Nucleus accumbens (tissue), 56 donors: ENCODE results near the gene NEK7.
A peak's percentile ranks its signal among the peaks of the same experiment; 100 is the strongest.
"Not testable (repeated sequence)": the region's sequence is repeated elsewhere in the genome, so short reads cannot be mapped to it uniquely, and the experiment has no call there.

Source experiments
- DNase-seq, 56 donors: peaks; one replicate each; lab custom pipeline; 2025; lab: John Stamatoyannopoulos, UW

Gene NEK7

DNA sequence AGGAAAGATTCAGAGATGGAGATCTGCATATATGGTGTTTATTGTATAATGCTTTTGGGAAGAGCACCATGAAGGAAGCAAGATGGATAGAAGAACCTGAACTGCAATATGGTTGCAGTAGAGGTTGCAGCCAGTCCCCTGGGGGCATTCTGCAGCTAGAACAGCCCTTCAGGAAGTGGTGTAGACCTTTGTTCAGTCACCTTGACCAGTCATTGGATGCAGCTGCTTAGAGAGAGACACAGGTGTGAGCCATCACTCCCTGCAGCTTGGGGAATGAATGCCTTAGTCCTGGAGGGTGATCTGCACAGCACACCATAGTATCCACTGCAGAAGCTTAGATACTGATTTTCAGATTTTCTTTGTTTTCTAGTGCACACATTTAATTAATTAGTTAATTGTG is 42.3 kb downstream of the NEK7 start:
- DNase-seq = no peak

DNA sequence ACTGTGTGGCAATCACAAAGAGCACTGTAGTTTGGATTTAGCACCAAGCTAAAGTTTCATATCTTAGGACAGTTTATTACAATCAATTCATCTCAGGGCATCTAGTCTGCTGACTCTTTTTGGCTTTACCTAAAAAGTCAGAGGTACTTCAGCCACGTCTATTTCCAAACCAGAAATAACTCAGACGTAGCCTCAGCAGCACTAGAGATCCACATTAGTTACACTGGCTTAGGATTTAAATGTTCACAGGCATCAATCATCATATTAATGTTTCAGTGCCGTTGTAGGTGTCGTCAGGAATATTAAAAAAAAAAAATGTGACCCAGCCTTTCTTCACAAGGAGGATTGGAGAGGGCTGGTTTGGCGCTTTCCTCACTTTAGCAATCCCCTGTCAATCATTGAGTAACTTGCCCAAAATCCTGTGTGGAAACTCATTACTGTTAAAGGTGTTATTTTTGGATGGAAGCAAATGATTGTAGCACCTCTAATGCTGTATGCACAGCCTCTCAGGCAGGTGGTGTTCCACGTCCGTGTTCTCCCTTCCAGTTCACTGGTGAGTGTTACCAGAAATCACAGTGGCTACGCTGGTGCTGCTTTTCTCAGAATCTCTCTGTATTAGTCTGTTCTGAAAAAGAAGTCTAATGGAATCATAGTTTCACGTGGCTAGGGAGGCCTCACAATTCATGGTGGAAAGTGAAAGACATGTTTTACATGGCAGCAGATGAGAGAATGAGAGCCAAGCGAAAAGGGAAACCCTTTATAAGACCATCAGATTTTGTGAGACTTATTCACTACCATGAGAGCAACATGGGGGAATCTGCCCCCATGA is 45.4 kb downstream of the NEK7 start:
- no peak for DNase-seq

DNA sequence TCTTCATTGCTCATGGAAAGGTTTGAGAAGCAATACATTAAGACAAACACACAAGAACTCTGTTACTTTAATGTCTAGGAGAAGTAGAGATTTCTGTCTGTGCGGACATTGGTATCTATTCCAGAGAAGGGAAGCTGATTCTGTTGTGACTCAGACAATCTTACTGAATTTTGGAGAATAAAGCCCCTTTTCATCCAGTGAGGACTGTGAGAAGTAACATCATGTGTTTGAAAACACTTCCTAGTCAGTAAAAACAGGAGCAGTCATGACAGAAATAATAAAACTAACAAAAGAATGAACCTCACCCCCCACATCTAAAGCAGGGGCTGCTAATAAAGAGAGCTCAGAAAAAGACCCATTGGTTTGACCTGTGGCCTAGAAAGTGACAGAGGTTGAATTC is 46.6 kb downstream of the NEK7 start:
- no peak for DNase-seq

DNA sequence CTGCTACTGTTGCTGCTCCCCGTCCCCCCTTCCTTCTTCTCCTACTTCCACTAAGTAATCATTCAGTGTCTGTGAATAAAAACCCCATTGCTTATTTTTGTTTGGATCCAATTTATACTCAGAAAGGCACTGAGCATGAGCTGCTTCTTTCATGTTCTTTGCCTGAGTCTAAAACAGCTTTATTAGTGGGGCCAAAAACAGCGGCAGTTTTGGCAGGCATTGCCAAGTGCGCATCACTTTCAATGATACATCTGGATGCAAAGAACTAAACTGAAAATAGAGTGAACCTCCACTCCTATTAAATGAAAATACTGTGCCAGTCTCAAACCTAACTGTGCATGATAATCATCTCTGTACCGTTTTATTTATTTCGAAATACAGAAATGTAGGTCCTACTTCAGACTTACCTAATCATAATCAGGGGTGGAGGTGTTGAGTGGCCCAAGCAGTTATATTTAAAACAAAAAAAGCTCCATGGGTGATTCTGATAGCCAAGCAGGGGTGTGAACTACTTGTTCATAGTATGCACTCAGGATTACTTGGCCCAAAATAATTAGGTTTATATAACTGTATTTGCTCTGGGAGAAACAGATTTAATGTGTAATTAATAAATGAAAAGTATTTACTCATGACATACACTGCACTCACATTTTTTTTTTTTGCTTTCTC is 48.4 kb downstream of the NEK7 start:
- peak in 5 of 56 donors; percentile 3 to 37 (median 5) for DNase-seq

DNA sequence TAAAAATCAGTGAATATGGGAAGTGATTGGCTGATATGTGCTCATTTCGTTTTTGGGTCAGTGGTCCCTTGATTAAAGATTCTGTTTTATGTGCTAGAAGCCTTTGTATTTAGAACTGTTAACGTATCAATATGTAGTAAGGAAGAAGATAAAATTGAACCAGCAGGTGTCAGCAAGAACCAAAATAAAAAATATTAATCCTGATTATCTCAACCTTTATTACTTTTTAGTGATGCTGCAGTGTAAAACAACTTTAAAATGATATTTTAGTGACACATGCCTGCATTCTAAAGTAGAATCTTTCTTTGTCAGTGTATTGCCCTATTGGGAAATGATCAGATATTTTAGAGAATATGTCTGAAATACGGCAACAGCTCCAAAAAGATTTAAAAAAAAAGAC is 49.5 kb downstream of the NEK7 start:
- DNase-seq = no peak

DNA sequence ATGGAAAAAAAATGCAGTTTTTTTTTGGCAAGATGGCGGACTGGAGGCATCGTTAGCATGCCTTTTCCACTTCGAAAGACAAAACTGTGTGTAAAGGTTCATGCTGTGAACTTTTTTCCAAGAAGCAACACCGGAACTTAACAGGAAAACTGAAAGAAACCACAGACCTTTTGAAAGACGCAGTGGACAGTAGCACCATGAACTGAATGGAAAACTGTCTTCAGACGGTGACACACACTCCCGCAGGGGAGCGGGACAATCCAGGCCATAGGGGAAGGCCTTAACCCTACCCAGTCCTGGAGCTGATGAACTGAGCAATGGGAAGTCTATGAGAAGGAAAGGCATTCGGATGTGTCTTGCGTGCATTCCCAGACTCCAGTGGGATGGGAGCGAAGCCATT is 54.9 kb downstream of the NEK7 start:
- DNase-seq = no peak

DNA sequence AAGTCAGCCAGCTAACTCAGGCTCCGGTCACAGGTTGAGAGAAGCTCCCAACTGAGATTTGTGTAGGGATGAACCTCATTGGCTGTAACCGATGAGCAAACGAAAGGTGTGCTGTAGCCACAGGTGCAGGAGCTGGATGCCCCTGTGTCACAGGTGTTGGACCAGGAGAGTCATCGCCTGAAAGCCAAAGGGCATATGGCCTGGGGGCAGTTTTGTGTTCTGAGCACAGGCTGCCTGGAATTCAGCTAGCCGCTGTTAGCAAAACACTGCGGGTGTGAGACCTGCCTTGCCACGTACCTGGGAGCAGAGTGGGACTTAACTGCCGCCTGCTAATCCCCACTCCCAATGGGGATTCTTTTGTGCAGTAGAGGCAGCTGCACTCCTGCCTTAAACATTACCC is 55.3 kb downstream of the NEK7 start:
- DNase-seq = no peak

DNA sequence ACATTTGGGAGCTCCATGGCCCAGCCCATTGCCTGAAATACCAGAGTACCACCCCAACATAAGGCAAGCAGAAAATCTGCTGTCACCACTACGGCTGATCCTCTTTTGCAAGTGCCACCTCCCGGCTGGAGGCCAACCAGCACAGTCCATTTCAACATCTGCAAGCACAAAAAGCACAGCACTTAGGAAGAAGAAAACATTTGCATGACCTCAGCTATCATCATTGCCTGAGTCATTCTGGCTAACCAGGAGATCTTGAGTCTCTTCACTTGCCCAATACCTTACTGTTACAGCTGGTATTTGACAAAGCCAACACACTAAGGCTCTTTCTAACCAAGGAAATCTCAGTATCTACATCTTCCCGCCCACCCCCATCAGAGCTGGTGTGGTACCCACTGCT is 55.9 kb downstream of the NEK7 start:
- no peak for DNase-seq

DNA sequence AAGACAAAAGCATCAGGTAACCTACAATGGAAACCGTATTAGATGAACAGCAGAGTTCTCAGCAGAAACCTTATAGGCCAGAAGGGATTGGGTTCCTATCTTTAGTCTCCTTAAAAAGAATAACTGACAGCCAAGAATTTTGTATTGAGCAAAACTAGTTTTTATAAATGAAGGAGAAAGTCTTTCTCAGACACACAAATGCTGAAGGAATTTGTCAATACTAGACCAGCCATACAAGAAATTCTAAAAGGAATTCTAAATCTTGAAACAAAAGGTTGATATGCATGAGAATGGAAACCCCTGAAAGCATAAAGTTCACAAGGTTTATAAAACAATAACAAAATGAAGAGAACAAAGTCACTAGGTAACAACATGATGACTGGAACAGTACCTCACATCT is 58.1 kb downstream of the NEK7 start:
- DNase-seq = no peak

DNA sequence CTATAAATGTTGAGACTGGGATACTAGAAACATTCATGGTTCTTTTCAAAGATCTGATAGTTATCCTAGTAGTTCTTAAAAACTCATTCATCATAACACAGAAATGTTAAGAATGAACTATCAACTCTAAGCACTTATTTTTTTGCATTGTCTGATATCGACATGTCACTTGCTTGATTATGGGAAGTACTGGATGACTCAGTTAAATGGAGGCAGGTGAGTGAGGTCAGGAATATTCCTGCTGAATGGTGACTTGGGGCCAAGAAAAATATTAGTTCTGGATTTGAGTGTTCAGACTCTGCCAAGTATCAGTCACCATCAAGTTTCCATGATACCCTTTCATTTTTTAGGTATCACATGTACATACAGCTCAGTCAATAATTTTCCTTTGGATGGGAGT is 63.6 kb downstream of the NEK7 start:
- DNase-seq = no peak

DNA sequence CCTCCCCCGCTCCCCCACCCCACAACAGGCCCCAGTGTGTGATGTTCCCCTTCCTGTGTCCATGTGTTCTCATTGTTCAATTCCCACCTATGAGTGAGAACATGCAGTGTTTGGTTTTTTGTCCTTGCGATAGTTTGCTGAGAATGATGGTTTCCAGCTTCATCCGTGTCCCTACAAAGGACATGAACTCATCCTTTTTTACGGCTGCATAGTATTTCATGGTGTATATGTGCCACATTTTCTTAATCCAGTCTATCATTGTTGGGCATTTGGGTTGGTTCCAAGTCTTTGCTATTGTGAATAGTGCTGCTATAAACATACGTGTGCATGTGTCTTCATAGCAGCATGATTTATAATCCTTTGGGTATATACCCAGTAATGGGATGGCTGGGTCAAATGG is 70.2 kb downstream of the NEK7 start:
- not testable (repeated sequence) for DNase-seq

DNA sequence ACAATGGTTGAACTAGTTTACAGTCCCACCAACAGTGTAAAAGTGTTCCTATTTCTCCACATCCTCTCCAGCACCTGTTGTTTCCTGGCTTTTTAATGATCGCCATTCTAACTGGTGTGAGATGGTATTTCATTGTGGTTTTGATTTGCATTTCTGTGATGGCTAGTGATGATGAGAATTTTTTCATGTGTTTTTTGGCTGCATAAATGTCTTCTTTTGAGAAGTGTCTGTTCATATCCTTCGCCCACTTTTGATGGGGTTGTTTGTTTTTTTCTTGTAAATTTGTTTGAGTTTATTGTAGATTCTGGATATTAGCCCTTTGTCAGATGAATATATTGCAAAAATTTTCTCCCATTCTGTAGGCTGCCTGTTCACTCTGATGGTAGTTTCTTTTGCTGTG is 70.7 kb downstream of the NEK7 start:
- DNase-seq = not testable (repeated sequence)

DNA sequence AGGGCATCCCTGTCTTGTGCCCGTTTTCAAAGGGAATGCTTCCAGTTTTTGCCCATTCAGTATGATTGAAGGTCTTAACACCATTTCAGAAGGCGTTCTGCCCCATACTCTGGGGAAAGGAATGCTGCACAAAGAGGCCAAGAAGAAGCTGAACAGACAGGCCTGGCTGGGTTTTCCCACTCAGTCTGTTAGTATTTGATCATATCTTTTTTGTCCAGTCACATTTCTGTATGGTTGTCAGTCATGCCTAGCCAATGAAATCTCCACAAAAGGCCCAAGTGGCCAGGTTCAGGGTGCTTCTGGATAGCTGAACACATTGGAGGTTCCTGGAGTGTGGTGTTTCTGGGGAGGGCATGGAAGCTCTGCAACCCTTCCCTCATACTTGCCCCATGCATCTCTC is 72.1 kb downstream of the NEK7 start:
- no peak for DNase-seq

DNA sequence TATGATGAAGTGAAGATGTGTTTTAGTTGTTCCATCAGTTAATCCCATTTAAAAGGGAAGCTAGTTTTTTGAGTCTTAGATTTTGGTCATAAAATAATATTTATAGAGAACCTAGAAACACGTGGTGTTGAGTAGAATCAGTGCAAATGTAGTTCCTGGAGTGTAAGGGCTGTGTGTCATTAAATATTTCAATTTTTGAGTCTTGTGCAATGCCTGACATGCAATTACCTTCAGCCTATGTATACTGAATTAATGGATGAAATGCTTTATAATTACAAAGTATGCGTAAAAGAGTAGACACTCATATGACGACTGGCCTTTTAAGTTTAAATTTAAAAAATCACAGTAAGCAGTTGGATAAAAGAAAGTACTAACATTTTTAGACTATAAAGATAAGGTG is 75.0 kb downstream of the NEK7 start:
- DNase-seq = no peak

DNA sequence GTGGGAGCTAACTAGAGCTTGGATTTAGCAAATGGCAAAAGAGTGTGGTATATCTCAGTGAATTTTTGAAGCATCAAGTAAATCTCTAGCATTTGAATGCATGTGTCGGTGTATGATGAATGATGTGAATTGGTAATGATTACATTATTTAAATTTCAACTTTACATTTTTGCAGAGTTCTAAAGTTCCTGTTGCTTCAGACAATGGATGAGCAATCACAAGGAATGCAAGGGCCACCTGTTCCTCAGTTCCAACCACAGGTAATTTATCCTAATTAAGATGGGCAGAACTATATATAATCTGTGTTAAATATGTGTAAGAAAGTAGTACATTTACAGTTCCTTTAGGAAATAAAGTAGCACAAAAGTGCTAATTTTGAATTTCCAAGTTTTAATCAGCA is 75.6 kb downstream of the NEK7 start:
- DNase-seq = no peak

DNA sequence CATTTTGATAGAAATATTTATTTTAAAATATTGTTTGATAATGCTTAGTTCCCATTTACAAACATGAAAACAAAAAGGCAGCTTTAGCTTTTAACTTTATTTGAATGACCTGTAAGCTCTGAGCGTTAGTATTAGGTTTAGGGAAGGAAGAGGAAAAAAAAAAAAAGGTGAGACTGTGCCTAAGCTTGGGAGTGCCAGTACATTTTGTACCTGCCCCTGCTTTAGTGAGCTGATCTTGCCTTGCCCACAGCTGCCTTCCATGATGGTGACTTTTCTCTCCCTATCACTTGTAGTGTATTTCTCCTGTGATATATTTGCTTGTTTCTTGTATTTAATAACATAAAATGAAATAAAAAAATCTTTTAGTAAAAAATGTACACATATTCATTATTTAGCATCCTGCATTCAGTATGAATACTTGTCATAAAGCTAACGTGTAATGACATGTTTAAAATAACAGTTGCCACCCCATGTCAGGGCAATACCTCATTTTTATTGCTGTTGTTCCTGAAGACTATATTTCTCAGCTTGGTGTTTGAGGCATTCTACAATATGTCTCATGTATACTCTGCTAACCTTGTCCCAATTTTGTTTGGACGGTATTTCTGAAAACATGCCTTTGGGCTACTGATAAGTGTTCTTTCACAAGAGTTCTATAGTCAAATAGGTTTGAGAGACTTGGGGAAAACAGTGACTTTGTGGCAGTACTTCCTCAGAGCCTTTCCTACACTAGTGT is 76.3 kb downstream of the NEK7 start:
- no peak for DNase-seq

DNA sequence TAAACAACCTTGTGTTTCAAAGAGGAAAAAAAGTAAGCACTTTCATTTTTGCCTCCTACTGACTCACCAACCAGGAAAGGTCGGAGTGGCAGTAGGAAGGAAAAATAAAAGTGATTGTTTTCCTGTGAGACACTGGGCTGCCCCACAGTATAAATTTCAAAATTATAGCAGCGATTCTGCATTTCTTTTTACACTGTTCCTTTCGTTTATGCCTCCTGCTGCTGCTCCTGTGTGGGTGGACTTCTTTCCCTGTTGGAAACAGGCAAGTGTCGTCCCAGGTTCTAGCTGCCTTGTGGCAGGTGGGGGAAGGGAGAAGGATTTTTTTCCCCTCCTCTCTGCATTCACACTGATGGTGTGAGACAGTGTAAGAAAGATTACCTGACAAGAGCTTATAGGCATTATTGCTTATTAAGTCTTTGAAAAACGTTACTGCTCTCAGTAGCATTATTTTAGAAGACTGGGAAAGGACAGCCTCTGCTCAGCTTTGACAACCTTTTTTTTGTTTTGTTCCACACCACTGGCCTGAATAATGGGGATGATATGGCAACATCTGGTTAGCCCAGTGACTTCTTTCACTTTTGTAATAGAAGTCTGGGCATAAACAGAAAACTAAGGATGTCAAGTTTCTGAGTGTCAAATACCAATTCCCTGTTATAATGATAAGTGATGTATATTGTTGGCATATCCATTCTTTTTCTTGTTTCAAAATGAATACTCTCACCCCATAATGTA is 77.9 kb downstream of the NEK7 start:
- DNase-seq = peak in 6 of 56 donors; percentile 1 to 36 (median 10)

DNA sequence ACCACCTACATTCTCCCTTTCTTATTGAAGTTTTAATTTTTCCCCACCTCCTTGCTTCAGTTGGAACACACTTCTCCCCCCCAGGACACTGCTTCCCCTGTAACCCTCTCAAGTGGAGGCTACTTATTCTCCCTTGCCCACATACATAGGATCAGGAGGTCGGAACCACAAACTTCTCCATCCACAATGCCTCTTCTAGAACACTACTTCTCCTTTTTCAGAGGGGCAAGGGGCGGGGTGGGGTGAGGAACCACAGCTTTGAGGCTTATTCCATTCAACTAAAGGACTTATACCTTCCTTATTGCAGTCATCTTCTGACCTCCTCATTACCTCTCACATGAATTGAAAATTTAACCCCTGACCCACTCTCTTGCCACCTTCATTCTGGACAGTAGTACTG is 81.3 kb downstream of the NEK7 start:
- peak in 1 of 56 donors; percentile 5 for DNase-seq

DNA sequence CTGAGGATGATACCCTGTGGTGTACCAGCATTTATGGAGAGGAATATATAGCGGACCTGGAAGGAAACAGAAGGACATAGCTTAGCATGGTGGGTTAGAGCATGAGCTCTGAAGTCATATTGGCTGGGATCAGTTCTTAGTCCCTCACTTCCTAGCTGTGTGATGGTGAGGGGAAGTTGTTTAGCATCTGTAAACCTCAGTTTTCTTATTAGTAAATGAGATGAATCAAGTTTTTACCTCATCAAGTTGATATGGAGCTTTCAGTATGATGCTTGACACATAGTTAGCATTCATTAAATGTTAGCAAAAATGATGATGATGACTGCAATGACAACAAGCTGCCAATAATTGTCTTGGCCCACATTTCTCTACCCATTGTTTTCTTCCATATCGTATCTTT is 84.8 kb downstream of the NEK7 start:
- DNase-seq = no peak

DNA sequence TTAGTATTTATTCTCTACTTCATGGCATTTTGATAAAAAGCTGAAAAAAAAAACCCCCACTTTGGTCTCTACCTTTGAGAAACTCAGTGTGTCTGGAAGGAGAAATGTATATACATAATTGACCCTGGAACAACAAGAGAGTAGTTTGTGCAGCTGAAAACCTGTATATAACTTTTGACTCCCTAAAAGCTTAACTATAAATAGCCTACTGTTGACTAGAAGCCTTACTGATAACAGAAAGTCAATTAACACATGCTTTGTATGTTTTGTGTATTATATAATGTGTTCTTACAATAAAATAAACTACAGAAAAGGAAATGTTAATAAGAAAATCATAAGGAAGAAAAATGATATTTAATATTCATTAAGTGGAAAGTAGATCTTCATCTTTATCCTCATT is 88.0 kb downstream of the NEK7 start:
- no peak for DNase-seq

DNA sequence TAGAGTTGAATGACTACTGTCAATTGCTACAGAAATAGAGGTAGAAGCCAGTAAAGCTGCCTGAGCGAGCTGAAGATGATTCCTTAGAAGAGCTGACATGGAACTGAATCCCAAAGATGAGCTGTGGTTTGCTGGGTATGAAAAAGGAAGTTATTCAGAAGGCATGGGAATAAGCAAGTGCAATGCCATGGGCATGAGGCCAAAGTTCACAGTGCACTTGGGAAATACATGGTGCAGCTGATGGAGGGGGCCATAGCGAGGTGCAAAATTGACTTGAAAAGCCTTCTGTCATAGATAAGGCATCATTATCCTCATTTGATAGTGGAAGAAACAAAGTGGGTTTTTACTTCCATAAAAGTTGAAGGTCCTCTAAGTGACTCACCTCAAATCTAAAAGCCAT is 88.6 kb downstream of the NEK7 start:
- DNase-seq = no peak
